BE2C (cell line): ENCODE results near the gene RASA3.
A peak's percentile ranks its signal among the peaks of the same experiment; 100 is the strongest.

Experiments
- DNase-seq: peaks from one replicate; pipeline ENCODE4 v3.0.0-alpha.2; 2020
- H3K27me3 ChIP-seq: fragments of 250-450 bp; sonication (Bioruptor Pico); 2 replicates; pipeline ENCODE4 v1.5.1; 2020; ENCODE audit warnings: mild to moderate bottlenecking
- H3K36me3 ChIP-seq: fragments of 250-450 bp; sonication (Bioruptor Pico); 2 replicates; pipeline ENCODE4 v1.5.1; 2020; ENCODE audit warnings: mild to moderate bottlenecking
- H3K4me1 ChIP-seq: fragments of 250-450 bp; sonication (Bioruptor Pico); 2 replicates; pipeline ENCODE4 v1.5.1; 2020
- H3K4me3 ChIP-seq: 2 replicates; pipeline ENCODE4 v1.5.1; 2011; ENCODE audit warnings: low read depth, low read length
- H3K9me3 ChIP-seq: fragments of 250-450 bp; sonication (Bioruptor Pico); 2 replicates; pipeline ENCODE4 v1.5.1; 2020
- TF ChIP-seq, protein P1 (sequence below): IDR thresholded peaks from 2 replicates; pipeline ENCODE4 v1.5.1; 2012; ENCODE audit warnings: mild to moderate bottlenecking, low read depth, low read length

The RASA3 gene

DNA sequence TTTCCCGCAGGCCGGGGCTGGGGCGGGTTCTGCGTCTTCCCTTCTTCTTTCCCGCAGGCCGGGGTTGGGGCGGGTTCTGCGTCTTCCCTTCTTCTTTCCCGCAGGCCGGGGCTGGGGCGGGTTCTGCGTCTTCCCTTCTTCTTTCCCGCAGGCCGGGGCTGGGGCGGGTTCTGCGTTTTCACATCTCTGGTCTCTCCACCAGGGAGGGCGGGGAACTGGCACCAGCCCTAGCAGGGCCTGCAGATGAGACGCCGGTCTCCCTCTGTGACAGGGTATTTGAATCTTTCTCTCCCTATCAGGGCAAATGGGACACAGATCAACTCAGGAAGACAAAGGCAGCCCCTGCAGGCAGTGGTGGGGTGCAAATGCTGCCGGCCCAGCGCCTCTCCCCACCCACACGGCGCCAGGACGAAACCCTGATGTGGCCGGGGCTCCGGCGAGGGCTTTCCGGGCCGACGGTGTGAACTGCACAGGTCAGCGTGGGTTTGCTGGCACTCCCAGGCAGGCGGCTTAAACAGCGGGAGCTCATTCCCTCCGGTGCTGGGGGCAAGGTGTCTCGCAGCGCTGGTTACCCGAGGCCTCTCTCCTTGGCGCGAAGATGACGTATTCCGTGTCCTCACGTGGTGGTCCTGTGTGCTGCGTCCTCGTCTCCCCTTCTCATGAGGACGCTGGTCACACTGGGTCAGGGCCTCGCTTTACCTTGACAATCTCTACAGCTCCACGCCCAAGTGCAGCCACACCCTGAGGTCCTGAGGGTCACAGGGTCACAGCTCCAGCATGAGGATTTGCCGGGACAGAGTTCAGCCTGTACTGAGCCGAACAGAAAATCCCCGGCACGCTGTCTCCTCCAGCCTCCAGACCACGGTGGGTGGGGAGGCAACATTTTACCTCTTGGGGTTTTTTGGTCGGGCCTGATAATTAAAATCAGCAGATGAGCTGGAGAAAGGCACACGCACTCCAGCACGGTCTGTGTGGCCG, 157.8 kb downstream of the RASA3 start:
- TF ChIP-seq, protein P1, sequence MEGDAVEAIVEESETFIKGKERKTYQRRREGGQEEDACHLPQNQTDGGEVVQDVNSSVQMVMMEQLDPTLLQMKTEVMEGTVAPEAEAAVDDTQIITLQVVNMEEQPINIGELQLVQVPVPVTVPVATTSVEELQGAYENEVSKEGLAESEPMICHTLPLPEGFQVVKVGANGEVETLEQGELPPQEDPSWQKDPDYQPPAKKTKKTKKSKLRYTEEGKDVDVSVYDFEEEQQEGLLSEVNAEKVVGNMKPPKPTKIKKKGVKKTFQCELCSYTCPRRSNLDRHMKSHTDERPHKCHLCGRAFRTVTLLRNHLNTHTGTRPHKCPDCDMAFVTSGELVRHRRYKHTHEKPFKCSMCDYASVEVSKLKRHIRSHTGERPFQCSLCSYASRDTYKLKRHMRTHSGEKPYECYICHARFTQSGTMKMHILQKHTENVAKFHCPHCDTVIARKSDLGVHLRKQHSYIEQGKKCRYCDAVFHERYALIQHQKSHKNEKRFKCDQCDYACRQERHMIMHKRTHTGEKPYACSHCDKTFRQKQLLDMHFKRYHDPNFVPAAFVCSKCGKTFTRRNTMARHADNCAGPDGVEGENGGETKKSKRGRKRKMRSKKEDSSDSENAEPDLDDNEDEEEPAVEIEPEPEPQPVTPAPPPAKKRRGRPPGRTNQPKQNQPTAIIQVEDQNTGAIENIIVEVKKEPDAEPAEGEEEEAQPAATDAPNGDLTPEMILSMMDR: no peak
- H3K36me3 ChIP-seq: peaks cover 11% of the 10 kb centered on the region
- no peaks in the 10 kb centered on the region for H3K27me3 ChIP-seq
- no peaks in the 10 kb centered on the region for H3K4me1 ChIP-seq
- no peaks in the 10 kb centered on the region for H3K9me3 ChIP-seq
- H3K4me3 ChIP-seq: no peak overlapping the region
- peak; percentile 5 for DNase-seq

- Histone ChIP-seq H3K4me1 (no peaks in the 10 kb centered on the region), H3K36me3 (peaks cover 11% of the 10 kb centered on the region), H3K9me3 (no peaks in the 10 kb centered on the region), H3K27me3 (no peaks in the 10 kb centered on the region), H3K4me3 (no peak within 1 kb of the TSS)
- TF ChIP-seq, protein P1: no peak
- DNase-seq: peak; percentile 11
Measured at GRCh38 chr13:113973218-113974164, 158.9 kb downstream of the RASA3 start, which contains the start of gene C13orf46. TSS of gene C13orf46 (minus strand) at chr13:113974076. CDS start at chr13:113973997, 79 bp downstream.

DNA sequence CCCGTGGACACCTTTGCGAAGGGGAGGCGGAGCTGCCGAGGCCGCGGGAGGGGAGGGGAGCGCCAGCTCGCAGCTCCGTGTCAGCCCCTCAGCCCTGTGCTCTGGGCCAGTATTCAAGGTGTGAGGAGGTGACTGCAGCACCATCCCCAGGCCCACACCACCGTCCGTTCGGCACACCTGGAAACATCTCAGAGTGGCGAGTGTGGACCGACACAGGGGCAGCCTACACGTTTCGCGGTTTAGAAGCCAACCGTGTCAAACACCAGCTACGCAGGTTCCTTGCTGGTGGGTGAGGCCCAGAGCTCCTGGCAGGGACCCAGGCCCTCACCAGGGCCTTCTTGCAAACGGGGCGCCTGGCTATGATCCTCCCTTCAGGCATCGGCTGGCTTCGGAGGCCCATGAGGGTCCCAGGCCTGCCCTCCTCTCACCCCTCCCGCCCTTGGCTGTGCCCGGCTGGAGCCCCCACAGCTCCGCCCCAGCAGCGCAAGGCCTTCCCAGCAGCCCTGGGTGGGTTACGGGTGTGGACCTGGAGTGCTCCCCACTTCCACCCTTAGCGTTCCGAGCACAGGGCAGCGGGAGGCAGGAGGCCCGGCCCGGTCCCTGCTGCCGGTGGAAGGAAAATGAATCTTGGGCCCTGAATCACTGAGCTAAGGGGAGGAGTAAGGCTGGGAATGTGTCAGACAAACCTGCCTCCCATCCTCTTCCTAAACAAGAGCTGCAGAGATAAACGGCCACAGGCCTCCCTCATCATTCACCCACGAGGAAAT, 159.8 kb downstream of the RASA3 start:
- no peak overlapping the region for H3K4me3 ChIP-seq
- H3K4me1 ChIP-seq: no peaks in the 10 kb centered on the region
- no peaks in the 10 kb centered on the region for H3K27me3 ChIP-seq
- TF ChIP-seq, protein P1: no peak
- H3K36me3 ChIP-seq: peaks cover 11% of the 10 kb centered on the region
- peak; percentile 7 for DNase-seq
- H3K9me3 ChIP-seq: no peaks in the 10 kb centered on the region

GRCh38 chr13:113971471-113972231, 160.8 kb downstream of the RASA3 start:
- Histone ChIP-seq H3K36me3 (peaks cover 11% of the 10 kb centered on the region), H3K9me3 (no peaks in the 10 kb centered on the region), H3K4me1 (no peaks in the 10 kb centered on the region), H3K27me3 (no peaks in the 10 kb centered on the region), H3K4me3 (no peak overlapping the region)
- peak; percentile 2 for DNase-seq
- TF ChIP-seq, protein P1: no peak

DNA sequence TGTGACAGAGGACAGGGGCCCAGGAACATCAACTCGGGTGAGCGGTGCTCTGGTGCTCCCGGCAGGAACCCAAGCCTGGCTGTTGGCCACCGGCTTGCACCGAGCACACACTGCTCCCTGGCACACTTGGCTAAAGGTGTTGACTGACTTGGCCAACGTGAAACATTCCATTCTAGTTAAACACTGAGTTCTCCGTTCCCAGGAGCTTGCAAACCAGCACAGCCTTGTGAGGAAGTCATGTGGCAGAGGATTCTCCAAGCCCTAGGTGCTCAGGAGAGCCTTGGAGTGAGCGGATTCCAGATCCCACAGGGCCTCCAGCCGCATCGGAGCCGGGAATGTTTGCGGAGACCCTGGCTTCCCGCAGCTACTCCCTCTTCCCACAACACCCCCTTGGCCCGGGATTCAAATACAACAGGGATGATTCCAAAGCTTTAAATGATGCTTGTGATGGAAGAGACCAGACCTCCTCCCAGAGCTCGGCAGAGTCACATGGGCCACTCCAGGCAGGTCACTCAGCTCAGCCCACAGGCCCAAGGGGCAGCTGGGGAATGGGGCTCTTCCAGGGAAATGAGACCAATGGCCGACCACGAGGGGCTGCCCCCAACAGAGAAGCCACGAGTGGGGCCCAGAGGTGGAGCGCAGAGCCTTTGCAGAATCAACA, 161.5 kb downstream of the RASA3 start:
- peaks cover 11% of the 10 kb centered on the region for H3K36me3 ChIP-seq
- H3K4me1 ChIP-seq: no peaks in the 10 kb centered on the region
- H3K4me3 ChIP-seq: no peak overlapping the region
- TF ChIP-seq, protein P1: no peak
- H3K9me3 ChIP-seq: no peaks in the 10 kb centered on the region; the same call in 1 of the 2 replicates
- DNase-seq: no peak
- no peaks in the 10 kb centered on the region for H3K27me3 ChIP-seq
